GM10847 (cell line): ENCODE data around the gene TBC1D4.

ENCODE experiments used
- POLR2A ChIP-seq: IDR thresholded peaks from 2 replicates; pipeline ENCODE4 v1.6.1; 2011; ENCODE audit not compliant: insufficient read length; ENCODE audit errors: extremely low read depth

TBC1D4 gene

DNA sequence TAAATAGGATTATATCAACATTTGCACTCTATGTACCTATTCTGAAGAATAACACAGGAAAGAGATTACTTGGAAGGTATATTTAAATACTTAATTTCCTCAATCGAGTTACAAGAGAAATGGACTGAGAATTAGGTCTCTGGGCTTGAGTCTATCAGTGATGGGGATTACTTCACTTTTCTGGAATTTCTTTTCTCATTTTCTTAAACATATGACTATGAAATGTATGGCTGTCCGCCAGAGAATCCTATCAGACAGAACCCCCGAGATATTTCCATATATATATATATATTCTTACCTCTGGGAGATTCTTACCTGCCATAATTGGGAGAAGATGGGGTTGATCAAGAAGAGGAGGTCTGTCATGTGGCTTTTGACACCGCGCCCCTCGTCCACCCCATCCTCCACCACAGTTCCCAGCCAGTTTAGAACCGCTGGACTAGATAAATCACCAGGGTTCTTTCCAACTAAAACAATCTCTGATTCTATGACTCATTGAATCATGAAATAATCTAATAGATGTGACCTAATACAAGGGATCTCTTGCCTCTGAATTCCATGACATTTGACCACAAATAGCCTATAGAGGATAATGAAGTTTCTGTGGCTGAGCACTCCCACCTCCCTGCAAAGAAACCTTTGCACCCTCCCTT is 231.3 kb downstream of the TBC1D4 start:
- TF ChIP-seq POLR2A = no peak

DNA sequence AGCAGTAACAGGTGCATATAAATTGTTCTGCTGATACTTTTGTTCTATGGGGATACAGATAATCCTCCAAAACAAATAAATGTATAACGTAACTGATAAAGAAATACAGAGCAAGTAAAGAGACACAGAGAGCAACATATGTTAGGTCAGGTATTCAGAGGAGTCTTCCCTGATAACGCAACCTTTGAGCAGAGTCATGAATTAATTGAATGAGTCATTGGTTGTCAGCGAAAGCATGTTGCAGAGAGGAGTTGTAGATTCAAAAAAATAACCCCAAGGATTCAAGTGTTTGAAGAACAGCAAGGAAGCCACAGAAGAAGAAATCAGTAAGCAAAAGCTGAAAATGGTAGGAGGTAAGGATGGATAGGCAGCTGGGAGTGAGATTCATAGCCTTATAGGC is 245.2 kb downstream of the TBC1D4 start:
- no peak for TF ChIP-seq POLR2A
